Vagina (tissue), 2 donors: ENCODE results near the gene DCD.

Experiments used
- POLR2A ChIP-seq, 2 donors: fragments of 450-650 bp; IDR thresholded peaks; one replicate each; pipeline ENCODE4 v1.6.1; 2017; ENCODE audit warnings: antibody characterized with exemption in 2 of 2, mild to moderate bottlenecking in 2 of 2, moderate library complexity in 2 of 2
- POLR2AphosphoS5 ChIP-seq, 2 donors: sonication (generic); formaldehyde crosslinking; IDR thresholded peaks; one replicate each; pipeline ENCODE4 v1.9.0; 2017; ENCODE audit warnings: antibody characterized with exemption in 2 of 2, mild to moderate bottlenecking in 2 of 2, low read depth in 1 of 2; ENCODE audit not compliant: insufficient read depth in 1 of 2
- TF ChIP-seq, protein P1 (sequence below), 3 experiments: fragments of 450-650 bp in 2 of 3; fragments of 200-600 bp in 1 of 3; sonication (generic) in 1 of 3; IDR thresholded peaks; one replicate each; pipeline ENCODE4 v1.5.1; 2017 to 2019; ENCODE audit warnings: antibody characterized with exemption in 3 of 3, mild to moderate bottlenecking in 2 of 3, moderate library complexity in 2 of 3

DNA sequence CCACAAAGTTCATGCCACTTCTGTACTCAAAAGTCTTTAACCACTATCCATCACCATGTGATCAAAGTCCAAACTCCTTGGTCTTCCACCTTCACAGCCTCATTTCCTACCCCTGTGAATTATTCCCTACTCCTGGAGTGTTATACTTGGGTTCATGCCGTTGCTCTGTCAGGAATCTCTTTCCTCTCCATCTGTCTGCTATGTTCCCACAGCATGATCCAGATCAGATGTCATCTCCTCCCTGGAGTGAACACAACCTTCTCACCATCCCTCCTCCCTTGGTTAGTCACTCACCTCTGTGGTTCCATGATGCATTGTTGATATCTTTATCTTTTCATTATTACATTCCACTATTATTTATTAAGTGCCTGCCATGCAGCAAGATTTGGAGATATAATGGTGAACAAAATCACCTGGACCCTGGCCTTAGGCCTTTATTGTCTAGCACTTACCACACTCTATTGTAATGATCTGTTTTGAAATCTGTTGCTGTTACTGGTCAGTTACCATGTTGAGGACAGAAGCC is 35.9 kb downstream of the DCD start:
- TF ChIP-seq POLR2A (IDR thresholded peaks at IDR 0.05) = no peak
- TF ChIP-seq, protein P1, sequence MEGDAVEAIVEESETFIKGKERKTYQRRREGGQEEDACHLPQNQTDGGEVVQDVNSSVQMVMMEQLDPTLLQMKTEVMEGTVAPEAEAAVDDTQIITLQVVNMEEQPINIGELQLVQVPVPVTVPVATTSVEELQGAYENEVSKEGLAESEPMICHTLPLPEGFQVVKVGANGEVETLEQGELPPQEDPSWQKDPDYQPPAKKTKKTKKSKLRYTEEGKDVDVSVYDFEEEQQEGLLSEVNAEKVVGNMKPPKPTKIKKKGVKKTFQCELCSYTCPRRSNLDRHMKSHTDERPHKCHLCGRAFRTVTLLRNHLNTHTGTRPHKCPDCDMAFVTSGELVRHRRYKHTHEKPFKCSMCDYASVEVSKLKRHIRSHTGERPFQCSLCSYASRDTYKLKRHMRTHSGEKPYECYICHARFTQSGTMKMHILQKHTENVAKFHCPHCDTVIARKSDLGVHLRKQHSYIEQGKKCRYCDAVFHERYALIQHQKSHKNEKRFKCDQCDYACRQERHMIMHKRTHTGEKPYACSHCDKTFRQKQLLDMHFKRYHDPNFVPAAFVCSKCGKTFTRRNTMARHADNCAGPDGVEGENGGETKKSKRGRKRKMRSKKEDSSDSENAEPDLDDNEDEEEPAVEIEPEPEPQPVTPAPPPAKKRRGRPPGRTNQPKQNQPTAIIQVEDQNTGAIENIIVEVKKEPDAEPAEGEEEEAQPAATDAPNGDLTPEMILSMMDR (IDR thresholded peaks at IDR 0.05) = no peak
- TF ChIP-seq POLR2AphosphoS5 (IDR thresholded peaks at IDR 0.05; ENCODE audit: insufficient read depth in 1 of 2, low read depth in 1 of 2) = no peak
